ENCODE results near the gene CFAP141. TPM values are rescaled to one million over a fixed set of nuclear protein-coding genes. Genes with fewer than 3 reads are reported as not detected.

The CFAP141 gene
- total RNA-seq, 1 donor from 2014 or later: not detected

GRCh38 chr1:154167461-154167860, 38.7 kb downstream of the CFAP141 start:
- H3K27ac Mint-ChIP-seq: no peak overlapping the region
- H3K27me3 Mint-ChIP-seq: no peaks in the 10 kb centered on the region
- H3K4me3 Mint-ChIP-seq: no peak overlapping the region
- H3K4me1 Mint-ChIP-seq (ENCODE audit: unreplicated experiment): no peaks in the 10 kb centered on the region
- no peak for DNase-seq (ENCODE audit: extremely low spot score, unreplicated experiment)
- H3K9me3 Mint-ChIP-seq: no peaks in the 10 kb centered on the region
- no peak for TF ChIP-seq CTCF (conservative IDR thresholded peaks at IDR 0.05)
- peaks cover 69% of the 10 kb centered on the region for H3K36me3 Mint-ChIP-seq

- Mint-ChIP-seq H3K36me3 (peaks cover 58% of the 10 kb centered on the region), H3K27me3 (no peaks in the 10 kb centered on the region), H3K27ac (no peak overlapping the region), H3K4me1 (ENCODE audit: unreplicated experiment) (no peaks in the 10 kb centered on the region), H3K9me3 (no peaks in the 10 kb centered on the region), H3K4me3 (no peak overlapping the region)
- TF ChIP-seq CTCF (conservative IDR thresholded peaks at IDR 0.05): no peak
- DNase-seq (ENCODE audit: extremely low spot score, unreplicated experiment): no peak
Measured at GRCh38 chr1:154166207-154166606, 39.9 kb downstream of the CFAP141 start.

- H3K9me3 Mint-ChIP-seq: no peaks in the 10 kb centered on the region
- TF ChIP-seq CTCF (conservative IDR thresholded peaks at IDR 0.05): no peak
- peaks cover 7% of the 10 kb centered on the region for H3K4me1 Mint-ChIP-seq (ENCODE audit: unreplicated experiment)
- H3K27ac Mint-ChIP-seq: no peak overlapping the region
- H3K4me3 Mint-ChIP-seq: no peak overlapping the region
- no peak for DNase-seq (ENCODE audit: extremely low spot score, unreplicated experiment)
- no peaks in the 10 kb centered on the region for H3K27me3 Mint-ChIP-seq
- peaks cover 42% of the 10 kb centered on the region for H3K36me3 Mint-ChIP-seq
Measured at GRCh38 chr1:154159554-154159953, 46.6 kb downstream of the CFAP141 start.

- DNase-seq (ENCODE audit: extremely low spot score, unreplicated experiment): no peak
- no peak for TF ChIP-seq CTCF (conservative IDR thresholded peaks at IDR 0.05)
- peaks cover 41% of the 10 kb centered on the region for H3K36me3 Mint-ChIP-seq
- peak overlapping the region; percentile 27 for H3K27ac Mint-ChIP-seq
- H3K4me1 Mint-ChIP-seq (ENCODE audit: unreplicated experiment): peaks cover 7% of the 10 kb centered on the region
- H3K4me3 Mint-ChIP-seq: no peak overlapping the region
- H3K27me3 Mint-ChIP-seq: no peaks in the 10 kb centered on the region
- no peaks in the 10 kb centered on the region for H3K9me3 Mint-ChIP-seq
Measured at GRCh38 chr1:154158307-154159125, 47.6 kb downstream of the CFAP141 start.

- Mint-ChIP-seq H3K4me1 (ENCODE audit: unreplicated experiment) (peaks cover 7% of the 10 kb centered on the region), H3K27ac (peak overlapping the region; percentile 27), H3K4me3 (no peak overlapping the region), H3K36me3 (peaks cover 33% of the 10 kb centered on the region), H3K9me3 (no peaks in the 10 kb centered on the region), H3K27me3 (no peaks in the 10 kb centered on the region)
- TF ChIP-seq CTCF (conservative IDR thresholded peaks at IDR 0.05): no peak
- no peak for DNase-seq (ENCODE audit: extremely low spot score, unreplicated experiment)
Measured at GRCh38 chr1:154157520-154158306, 48.4 kb downstream of the CFAP141 start.

Data from type B pancreatic cell (in vitro differentiated cells).